Globus pallidus (tissue), 1 donor: Measurements from ENCODE around the gene C15orf62.

Experiments used
- DNase-seq: peaks from one replicate; pipeline ENCODE4 v3.0.0-alpha.2; 2015; ENCODE audit warnings: low spot score

C15orf62 gene

GRCh38 chr15:40782609-40783227, 12.9 kb downstream of the C15orf62 start:
- DNase-seq = no peak

- DNase-seq = no peak
These were observed 15.4 kb downstream of the C15orf62 start for GRCh38 chr15:40785164-40785563.

- no peak for DNase-seq
These were observed 16.0 kb downstream of the C15orf62 start for GRCh38 chr15:40785814-40786213.

- no peak for DNase-seq
These were observed 17.6 kb downstream of the C15orf62 start for GRCh38 chr15:40787344-40787841.

- no peak for DNase-seq
These were observed 18.2 kb downstream of the C15orf62 start for GRCh38 chr15:40787991-40788390.

GRCh38 chr15:40789119-40789518, 19.3 kb downstream of the C15orf62 start:
- DNase-seq = no peak

- no peak for DNase-seq
These were observed 20.2 kb downstream of the C15orf62 start for GRCh38 chr15:40789999-40790398.

- DNase-seq = no peak
These were observed 20.9 kb downstream of the C15orf62 start for GRCh38 chr15:40790718-40791117.

- no peak for DNase-seq
These were observed 22.6 kb downstream of the C15orf62 start for GRCh38 chr15:40792394-40792793.

- DNase-seq = no peak
These were observed 23.6 kb downstream of the C15orf62 start for GRCh38 chr15:40793216-40793989.

GRCh38 chr15:40796041-40796440, 26.3 kb downstream of the C15orf62 start:
- DNase-seq = no peak

- no peak for DNase-seq
These were observed 26.7 kb downstream of the C15orf62 start for GRCh38 chr15:40796512-40796911.

- DNase-seq = no peak
These were observed 29.7 kb downstream of the C15orf62 start for GRCh38 chr15:40799523-40799922.

GRCh38 chr15:40803076-40803475, 33.3 kb downstream of the C15orf62 start:
- no peak for DNase-seq

GRCh38 chr15:40803688-40804087, 33.9 kb downstream of the C15orf62 start:
- DNase-seq = no peak

- DNase-seq = no peak
These were observed 36.9 kb downstream of the C15orf62 start for GRCh38 chr15:40806672-40807027.

- DNase-seq = peak; percentile 99
These were observed 37.5 kb downstream of the C15orf62 start, which contains the start of the genes DNAJC17 and ZFYVE19 for GRCh38 chr15:40807028-40807887. Gene DNAJC17 (minus strand): TSS chr15:40807473. CDS start chr15:40807446, 27 bp downstream. Gene ZFYVE19 (plus strand): TSS chr15:40807089. CDS start chr15:40807590, 501 bp downstream.

GRCh38 chr15:40807888-40808461, 38.2 kb downstream of the C15orf62 start:
- DNase-seq = no peak

- DNase-seq = no peak
These were observed 39.2 kb downstream of the C15orf62 start for GRCh38 chr15:40808861-40809450.

- no peak for DNase-seq
These were observed 43.1 kb downstream of the C15orf62 start for GRCh38 chr15:40812721-40813425.
